GM19324 (cell line): ENCODE results near the gene KCNQ1OT1.

Source experiments
- ATAC-seq: cut with Tn5 transposase; IDR thresholded peaks from one replicate; pipeline ENCODE4 v1.9.1; 2021; ENCODE audit warnings: mild to moderate bottlenecking, moderate library complexity; ENCODE audit not compliant: unreplicated experiment, low FRiP score

Gene KCNQ1OT1

DNA sequence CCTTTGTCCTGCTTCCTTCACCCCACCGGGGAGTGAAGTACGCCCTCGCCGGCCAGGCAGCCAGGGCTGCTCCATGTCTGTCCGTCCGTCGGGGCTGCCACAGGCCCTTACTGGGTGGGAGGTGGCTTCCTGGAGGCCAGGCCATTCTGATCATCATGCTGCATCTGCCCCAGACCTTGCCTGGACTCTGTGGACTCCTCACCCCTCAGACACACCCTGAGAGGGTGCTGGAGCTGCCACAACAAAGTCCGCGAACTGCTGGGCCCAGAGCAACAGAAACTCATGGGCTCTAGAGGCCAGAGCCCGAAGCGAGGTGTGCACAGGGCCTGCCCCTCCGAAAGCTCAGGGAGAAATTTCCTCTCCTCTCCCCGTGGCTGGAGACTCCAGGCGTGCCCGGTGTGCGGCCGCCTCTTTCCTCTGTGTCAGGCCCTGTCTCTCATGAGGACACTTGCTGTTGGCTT is 124.2 kb downstream of the KCNQ1OT1 start:
- ATAC-seq: no peak

DNA sequence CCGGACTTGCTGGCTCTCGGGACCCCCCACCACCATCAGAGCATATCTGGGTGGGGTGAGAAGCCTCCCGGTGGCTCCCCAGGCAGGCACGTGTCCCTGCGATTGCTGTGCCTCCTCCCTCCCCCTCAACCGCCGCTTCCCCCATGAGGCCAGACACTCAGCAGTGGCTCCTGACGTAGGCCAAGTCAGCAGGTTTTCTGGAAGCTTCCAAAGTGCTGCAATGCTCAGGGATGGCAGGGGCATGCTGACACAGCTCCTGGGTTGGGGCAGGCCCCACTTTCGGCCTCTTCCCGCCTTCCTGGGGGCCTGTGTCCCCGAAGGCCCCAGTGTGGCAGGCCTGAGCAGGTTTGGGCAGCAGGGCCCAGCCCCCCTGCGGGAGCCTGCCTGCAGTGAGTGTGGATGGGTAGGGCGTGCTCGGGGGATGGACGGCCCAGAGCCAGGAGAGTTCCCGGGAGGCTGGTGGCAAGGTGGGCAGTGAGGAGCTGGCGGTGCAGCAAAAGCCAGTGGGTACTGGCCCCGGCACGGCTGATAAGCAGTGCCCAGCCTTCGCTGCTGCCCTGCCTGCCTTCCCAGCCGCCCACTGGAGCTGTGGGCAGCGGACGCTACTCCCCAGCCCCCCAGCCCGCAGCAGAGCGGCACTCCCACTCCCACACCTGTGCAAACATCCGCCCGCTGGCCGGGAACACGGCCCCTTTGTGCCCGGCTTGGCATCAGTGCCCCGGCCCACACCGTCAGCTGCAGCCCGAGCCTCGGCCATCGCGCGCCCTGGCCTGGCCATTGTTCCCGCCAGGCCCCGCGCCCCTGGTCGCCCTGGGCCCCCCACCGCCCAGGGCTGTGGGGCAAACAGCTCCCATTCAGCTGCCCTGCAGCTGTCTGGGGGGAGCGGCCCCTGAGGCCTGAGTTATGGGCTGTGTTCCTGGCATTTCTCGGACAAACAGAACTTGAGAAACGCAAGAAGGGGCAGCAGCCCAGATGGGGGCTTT is 125.0 kb downstream of the KCNQ1OT1 start:
- ATAC-seq: no peak

DNA sequence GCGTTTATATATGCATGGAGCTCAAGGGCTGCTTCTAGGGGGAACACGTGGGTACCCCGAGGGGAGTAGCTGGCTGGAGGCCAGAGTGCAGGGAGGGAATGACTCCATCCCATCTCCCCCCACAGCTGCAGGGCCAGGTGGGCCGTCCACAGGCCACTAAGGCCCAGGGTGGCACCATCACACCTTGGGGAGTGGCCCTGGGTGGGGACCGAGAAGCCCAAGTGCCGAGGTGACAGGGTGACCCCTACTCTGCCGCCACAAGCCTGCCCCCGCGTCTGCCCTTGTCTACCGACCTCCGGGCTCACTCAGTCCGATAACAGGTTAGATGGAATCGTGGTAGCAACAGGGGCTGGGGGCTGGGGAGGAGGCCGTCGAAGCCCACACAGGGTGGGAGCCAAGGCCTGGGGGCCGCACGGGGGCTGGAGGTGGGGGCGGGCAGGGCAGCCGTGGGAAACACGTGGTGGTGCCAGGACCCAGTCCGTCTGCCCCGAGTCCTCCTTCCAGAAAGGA is 125.7 kb downstream of the KCNQ1OT1 start:
- no peak for ATAC-seq

DNA sequence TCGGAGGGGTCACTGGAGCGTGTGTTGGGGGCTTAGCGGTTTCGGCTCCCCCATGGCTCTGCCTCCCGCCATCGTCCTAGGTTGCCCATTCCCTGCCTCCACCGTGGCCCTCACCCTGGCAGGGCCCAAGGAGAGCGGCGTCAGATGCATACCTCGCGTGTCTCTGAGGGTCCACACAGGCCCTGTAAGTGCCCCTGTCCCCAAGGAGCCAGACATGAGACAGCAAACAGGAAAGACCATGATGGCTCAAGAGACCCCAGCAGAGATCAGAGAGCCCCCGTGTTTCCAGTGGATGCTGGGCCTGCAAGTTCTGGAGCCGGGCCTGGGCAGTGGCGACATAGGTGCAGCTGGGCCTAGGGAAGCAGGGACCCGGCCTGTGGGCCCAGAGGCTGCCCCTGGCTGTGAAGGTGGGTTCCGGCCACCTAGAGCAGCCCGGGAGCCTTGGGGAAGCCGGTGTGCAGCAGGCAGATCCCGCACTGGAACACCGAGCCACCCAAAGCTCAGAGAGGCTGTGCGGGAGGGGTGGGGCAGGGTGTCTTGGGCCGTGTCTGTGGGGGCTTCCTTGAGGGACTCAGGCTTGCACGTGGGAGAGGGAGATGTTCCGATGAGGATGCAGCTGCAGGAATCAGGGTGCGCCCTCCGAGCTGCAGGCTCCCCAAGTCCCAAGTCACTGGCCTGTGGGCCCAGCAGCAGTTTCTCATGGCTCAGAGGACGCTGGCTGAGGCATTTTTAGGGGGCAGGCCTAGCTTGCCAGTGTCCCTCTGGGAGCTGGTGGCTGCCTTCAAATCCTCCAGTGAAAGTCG is 126.4 kb downstream of the KCNQ1OT1 start:
- ATAC-seq: no peak

DNA sequence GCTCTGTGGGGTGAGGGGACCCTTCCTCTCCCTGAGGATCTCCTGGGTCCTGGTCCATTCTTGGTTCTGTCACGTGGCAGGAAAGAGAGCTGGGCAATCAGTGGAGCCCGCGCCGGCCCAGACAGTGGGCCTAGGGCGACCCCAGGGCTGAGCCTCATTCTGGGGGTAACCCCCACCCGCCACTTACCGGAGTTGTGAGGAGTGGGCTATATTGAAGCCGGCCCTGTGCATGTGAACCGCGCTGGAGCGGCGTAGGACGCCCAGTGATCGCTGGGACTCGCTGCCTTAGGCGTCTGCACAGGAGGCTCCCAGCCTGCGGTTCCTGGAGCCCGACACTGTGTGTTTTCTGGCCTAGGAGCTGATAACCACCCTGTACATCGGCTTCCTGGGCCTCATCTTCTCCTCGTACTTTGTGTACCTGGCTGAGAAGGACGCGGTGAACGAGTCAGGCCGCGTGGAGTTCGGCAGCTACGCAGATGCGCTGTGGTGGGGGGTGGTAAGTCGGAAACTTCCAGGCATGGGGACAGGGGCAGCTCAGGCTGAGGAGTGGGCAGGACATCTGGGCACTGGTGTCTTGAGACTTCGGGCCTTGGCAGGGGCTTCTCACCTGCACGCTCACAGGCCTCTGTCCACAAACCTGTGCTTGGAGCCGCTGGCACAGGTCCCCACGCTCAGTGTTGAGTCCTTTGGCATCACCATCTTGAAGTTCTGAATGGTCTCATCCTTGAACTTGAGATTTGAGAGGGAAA is 127.1 kb downstream of the KCNQ1OT1 start:
- no peak for ATAC-seq

DNA sequence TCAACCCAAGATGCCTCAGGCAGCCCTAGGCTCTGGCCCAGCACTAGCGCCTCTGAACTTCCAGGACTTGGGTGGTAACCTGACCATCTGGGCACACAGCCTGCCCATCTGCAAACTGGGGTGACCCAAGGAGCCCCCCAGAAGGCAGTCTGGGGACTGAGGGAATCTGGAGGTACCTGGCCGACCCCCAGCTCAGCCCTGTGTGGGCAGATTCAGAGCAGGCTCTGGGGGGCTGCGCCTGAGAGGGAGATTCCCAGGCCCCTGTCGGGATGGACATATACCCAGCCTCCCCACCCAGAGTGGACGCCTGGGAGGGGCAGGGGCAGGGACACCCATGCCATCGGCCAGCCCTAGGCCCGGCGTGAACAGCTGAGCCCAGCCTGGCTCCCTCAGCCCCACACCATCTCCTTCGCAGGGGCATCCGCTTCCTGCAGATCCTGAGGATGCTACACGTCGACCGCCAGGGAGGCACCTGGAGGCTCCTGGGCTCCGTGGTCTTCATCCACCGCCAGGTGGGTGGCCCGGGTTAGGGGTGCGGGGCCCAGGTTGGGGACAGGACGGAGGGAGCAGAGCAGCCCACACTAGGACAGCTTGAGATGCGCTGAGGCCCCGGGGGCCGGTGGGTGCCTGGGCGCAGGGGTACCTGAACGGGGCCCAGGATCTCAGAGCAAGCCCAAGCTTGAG is 128.1 kb downstream of the KCNQ1OT1 start:
- ATAC-seq: no peak

DNA sequence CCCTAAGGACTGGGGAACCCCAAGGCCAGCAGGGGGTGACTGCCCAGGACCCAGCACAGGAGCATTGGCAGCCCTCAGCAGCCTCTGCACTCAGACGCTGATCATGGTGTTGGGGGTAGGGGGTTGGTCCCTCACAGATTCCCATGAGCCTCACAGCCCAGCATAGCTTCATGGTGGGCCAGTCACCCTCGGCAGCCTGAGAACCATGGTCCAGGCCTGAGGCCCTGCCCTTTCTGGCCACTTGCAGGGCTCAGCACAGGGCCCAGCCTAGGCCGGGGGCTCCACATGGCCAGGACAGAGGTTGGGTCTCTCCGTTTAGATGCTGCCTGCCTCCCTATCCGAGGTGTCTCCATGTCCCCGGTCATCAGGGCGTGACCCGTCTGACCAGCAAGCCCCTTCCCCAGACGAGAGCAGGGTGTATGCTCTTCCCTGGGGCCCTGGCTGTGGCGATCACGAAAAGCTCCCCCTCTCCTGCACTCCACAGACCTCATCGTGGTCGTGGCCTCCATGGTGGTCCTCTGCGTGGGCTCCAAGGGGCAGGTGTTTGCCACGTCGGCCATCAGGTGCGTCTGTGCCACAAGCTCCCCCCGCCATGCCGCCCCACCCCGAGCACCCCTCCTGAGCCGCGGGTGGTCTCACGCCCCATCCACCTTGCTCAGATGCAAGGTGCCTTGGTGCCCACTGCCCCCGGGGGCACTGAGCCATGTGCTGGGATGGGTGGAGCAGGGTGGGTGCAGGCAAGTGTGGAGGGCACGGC is 128.8 kb downstream of the KCNQ1OT1 start:
- ATAC-seq: no peak

DNA sequence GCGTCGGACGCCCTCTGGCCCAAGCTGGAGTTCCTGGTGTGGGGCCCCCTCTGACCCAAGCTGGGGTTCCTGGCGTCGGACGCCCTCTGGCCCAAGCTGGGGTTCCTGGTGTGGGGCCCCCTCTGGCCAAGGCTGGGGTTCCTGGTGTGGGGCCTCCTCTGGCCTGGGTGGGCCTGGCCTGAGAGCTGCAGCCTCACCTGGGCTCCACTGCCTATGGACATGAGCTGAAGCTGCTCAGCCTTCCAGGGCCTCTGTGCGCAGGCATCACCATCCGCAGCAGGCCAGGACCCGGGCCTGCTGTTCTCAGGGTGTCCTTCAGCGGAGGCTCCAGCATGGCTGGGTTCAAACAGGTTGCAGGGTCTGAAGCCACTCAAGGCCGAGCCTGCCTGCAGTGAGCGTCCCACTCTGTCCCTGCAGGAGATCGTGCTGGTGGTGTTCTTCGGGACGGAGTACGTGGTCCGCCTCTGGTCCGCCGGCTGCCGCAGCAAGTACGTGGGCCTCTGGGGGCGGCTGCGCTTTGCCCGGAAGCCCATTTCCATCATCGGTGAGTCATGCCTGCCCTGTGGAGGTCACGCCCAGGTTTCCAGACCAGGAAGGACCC is 129.5 kb downstream of the KCNQ1OT1 start:
- ATAC-seq: no peak

DNA sequence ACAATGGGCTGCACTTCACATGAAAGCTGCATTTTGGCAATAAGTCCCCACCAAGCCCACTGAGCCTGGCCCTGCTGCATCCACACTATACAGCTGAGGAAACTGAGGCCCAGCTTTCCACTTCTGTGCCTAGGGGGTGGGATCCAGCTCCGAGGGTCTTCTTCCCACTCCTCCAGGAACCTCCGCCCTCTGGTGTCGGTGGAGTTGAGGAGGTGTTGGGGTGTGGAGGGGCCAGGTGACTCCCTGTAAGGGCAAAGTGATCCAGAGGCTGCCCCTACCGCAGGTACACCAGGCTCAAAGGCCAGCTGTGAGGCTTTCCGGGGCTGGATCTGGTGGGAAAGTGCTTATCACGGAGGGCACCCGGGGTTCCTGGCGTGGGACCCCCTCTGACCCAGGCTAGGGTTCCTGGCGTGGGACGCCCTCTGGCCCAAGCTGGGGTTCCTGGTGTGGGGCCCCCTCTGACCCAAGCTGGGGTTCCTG is 130.0 kb downstream of the KCNQ1OT1 start:
- ATAC-seq: no peak

DNA sequence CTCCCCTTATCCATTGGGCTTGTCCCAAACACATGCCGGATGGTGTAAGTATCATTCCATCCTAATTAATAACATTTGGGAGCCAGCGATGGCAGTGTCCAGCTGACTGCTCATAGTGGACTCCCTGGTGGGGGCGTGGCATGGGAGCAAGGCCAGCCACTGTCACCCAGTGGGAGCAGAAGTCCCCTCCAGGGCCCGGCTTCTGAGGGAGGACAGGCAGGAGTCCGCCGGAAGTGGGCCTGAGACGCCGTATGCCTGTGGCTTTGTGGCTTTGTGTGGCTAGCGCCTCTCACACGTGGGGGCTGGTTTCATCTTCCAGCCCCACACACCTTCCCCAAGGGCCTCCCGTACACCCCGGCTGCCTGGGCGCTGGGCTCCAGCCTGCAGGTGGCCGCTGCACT is 130.5 kb downstream of the KCNQ1OT1 start:
- ATAC-seq: no peak

DNA sequence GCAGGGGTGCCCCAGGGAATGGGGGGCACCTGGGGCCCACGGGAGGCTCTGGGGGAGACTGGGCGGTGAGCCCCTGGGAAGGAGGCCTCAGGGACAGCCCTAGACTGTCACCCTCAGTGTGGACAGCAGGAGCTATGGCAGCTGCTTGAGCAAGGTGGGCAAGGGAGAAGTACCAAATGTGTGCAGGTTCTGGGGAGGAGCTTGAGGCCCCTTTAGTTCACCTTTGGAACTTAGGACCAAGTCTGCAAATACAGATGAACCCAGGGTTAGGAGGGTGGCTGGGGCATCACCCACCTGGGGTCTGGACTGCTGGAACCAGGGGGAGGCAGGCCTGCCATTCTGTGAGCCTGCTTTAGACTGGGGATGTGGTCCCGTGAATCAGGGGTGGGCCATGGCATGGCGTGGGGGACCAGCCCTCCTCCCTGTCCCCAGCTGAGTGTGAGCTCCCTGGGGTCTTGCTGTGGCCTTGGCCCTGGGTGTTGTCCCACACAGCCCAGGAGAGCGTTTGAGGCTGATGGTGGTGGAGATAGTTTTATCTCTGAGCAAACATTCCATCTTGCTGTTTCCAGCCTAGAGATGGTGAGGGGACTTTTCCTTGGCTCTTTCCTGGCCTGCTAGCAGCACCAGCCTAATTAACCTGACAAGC is 132.6 kb downstream of the KCNQ1OT1 start:
- no peak for ATAC-seq

DNA sequence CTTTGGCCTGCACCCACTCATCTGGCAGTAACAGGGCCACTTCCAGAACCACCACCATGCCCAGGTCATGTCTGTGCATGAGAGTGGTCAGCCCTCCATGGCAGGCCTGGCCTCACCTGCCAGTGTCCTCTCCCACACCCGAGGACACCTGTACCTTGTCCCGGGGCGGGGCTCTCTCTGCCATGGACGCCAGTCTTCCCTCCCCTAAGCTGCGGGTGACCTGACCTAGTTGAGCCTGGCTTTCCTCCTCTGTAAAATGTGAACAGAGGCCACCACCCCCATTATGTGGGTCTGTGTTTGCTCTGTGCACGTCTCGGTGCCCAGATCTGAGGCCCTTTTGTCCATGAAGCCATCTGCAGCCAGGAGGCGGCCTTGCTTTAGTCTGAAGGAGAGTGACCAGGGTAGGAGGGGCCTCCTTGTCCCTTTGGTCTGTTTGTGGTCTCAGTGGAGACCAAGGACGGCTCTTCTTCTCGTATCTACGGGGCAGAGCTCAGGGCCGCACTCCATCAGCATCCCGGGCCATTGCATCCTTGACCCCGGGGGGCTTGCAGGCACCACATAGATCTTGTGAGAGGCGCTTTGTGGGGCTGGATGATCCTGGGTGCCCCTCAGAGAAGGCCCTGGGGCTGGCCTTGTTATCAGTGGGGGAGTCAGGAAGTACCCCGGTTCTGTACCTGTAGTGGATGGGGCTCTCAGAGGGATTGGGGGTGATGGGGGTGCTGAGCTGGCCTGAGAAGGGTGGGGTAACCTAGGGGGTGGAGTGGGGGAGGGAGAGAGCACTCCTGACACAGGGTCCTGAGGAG is 133.4 kb downstream of the KCNQ1OT1 start:
- ATAC-seq: no peak

DNA sequence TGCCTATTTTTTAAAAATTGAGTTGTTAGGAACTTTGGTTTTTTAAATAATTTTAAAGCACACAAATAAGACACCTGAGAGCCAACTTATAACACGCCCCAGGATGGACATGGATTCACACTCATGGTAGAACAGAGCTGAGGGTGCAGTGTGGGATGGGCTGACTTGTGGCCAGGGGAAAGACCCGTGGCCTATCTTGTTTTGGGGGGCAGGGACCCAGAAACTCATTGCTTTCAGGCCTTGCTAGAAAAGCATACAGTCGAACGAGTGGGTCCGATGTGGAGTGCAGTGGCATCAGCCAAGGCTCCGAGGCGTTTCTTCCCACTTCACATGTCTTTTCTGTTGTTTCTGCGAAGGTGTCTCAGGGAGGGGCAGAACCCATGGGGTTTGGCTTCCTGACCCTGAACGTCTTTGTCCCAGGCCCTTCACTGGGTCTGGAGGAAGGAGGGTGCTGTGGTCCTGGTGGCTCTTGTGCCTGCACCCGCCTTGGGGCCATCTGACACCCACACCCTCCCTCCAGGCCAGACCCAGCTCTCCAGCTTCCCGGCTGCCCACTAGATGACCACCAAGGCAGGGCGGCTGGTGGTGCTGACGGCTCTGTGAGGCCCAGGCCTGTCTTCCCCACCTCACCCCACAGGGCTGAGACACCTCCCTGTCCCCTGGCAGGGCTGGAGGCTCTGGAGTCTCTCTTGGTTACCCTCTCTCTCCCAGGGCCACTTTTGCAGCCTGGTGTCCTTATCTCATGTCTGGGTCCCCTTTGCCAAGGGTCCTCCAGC is 134.2 kb downstream of the KCNQ1OT1 start:
- ATAC-seq: no peak

DNA sequence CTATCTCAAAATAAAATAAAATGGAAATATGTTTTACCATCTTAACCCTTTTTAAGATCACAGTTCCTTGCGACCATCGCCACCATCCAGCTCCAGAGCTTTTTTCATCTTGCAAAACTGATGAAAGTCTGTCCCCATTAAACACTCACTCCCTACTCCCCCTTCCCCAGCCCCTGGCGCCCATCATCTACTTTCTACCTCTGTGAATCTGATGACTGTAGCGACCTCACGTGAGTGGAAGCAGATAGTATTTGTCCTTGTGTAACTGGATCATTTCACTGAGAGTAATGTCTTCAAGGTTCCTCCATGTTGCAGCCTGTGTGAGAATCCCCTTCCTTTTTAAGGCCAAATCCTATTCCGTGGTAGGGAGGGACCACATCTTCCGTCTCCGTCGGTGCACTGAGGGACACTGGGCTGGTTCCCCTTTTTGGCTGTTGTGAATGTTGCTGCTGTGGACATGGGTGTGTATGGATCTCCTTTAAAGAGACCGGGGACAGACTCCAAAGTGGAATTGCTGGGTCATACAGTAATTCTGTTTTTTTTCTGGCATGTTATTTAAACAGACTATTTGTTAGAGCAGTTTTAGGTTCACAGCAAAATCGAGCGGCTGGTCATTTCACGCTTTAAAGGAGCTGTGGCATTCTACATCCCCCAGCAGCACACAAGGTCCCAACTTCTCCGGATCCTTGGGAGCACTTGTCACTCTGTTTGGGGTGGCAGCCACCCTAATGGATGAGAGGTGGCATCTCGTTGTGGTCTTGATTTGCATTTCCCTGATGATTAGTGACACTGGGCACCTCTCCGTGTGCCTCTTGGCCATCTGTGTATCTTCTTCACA is 135.0 kb downstream of the KCNQ1OT1 start:
- ATAC-seq: no peak

DNA sequence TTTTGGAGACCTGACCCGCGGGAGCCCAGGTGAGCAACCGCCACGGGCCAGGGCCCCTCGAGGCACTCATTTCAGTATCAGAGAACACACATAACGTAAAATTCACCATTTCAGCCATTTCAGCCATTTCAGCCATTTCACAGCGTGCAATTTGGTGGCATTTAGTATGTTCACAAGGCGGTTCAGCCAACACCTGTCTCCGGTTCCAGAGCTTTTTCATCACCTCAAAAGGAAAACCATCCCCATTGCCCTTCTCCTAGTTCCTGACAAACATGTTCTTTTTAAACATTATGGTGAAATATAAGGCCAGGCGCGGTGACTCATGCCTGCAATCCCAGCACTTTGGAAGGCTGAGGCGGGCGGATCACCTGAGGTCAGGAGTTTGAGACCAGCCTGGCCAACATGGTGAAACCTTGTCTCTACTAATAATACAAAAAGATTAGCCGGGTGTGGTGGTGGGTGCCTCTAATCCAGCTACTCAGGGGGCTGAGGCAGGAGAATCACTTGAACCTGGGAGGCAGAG is 135.7 kb downstream of the KCNQ1OT1 start:
- no peak for ATAC-seq
